HepG2 (cell line): Measurements from ENCODE around the gene SETD3. TPM values are rescaled to one million over a fixed set of nuclear protein-coding genes. Genes with fewer than 3 reads are reported as not detected.

Source experiments
- ATAC-seq: fragments of 200-7000 bp; cut with Tn5 transposase; 3 replicates; pipeline ENCODE4 v1.9.1; 2020; ENCODE audit warnings: mild to moderate bottlenecking, moderate library complexity
- BruUV-seq: library from RNA; stranded (reverse); fragments of 400-500 nt; replicated peaks from 2 replicates; lab custom pipeline; 2021; lab: Mats Ljungman, UMichigan
- CTCF ChIA-PET: fragments of 300-600 bp; formaldehyde crosslinking; extraction: SDS; loops from one replicate; lab custom pipeline; 2021; ENCODE audit warnings: low total read pairs, inconsistent platforms, low intra/inter-chr PET ratio; lab: Yijun Ruan, JAX
- POLR2A ChIA-PET: fragments of 350-600 bp; sonication (Branson Sonifier 250); formaldehyde crosslinking; loops from one replicate; lab custom pipeline; 2020; ENCODE audit warnings: antibody characterized with exemption, inconsistent platforms; lab: Yijun Ruan, JAX
- DNase-seq: peaks from one replicate; pipeline ENCODE4 v3.0.0-alpha.2; 2015; ENCODE audit warnings: low spot score
- FAIRE-seq: peaks from 3 replicates; lab custom pipeline; 2011; peaks lifted over from hg19 to GRCh38; lab: Jason Lieb, UNC
- H2AFZ ChIP-seq: one replicate; pipeline ENCODE4 v1.6.1; 2011; ENCODE audit warnings: low read length, inconsistent platforms
- H3K27ac ChIP-seq: fragments of 300-600 bp; 3 replicates; pipeline ENCODE4 v1.8.0; 2011; ENCODE audit warnings: mixed run types, mild to moderate bottlenecking, mixed read lengths, low read length, inconsistent platforms; ENCODE audit not compliant: insufficient read depth; ENCODE audit errors: extremely low read length
- H3K27me3 ChIP-seq, 2 experiments: fragments of 200-600 bp in 1 of 2; 2 replicates in 1 of 2; 3 replicates in 1 of 2; pipeline versions ENCODE4 v1.6.0 to v1.8.0; 2011; ENCODE audit warnings: low read length in 2 of 2, mild to moderate bottlenecking in 2 of 2, moderate library complexity in 2 of 2, inconsistent platforms in 1 of 2; ENCODE audit not compliant: insufficient read depth in 2 of 2, control insufficient read depth in 1 of 2
- H3K36me3 ChIP-seq, 2 experiments: fragments of 200-600 bp in 1 of 2; replicated peaks in 1 of 2; 2 replicates in 1 of 2; 3 replicates in 1 of 2; pipeline versions ENCODE4 v1.5.1 to v1.8.0; 2011; ENCODE audit warnings: low read length in 2 of 2, inconsistent platforms in 1 of 2; ENCODE audit not compliant: insufficient read depth in 2 of 2, control insufficient read depth in 1 of 2
- H3K4me1 ChIP-seq: 2 replicates; pipeline ENCODE4 v1.5.1; 2012; ENCODE audit warnings: low read length, inconsistent platforms; ENCODE audit not compliant: insufficient read depth
- H3K4me2 ChIP-seq: 2 replicates; pipeline ENCODE4 v1.6.0; 2011; ENCODE audit warnings: low read depth, low read length, inconsistent platforms
- H3K4me3 ChIP-seq, 3 experiments: fragments of 200-600 bp in 1 of 3; sonication (generic), shearing (Covaris generic) in 1 of 3; replicated peaks in 1 of 3; 2 replicates each; pipeline ENCODE4 v1.5.1; 2011 to 2016; ENCODE audit warnings: low read length in 3 of 3, inconsistent platforms in 2 of 3, low read depth in 2 of 3, mild to moderate bottlenecking in 2 of 3, control low read depth in 1 of 3, mixed read lengths in 1 of 3; ENCODE audit not compliant: insufficient read depth in 1 of 3
- H3K79me2 ChIP-seq: one replicate; pipeline ENCODE4 v1.6.1; 2011; ENCODE audit warnings: low read length, inconsistent platforms; ENCODE audit not compliant: insufficient read depth
- H3K9ac ChIP-seq: 2 replicates; pipeline ENCODE4 v1.6.0; 2011; ENCODE audit warnings: mild to moderate bottlenecking, low read depth, low read length, inconsistent platforms; ENCODE audit not compliant: insufficient read depth
- H3K9me3 ChIP-seq: 2 replicates; pipeline ENCODE4 v1.5.1; 2012; ENCODE audit warnings: mild to moderate bottlenecking, low read length
- H4K20me1 ChIP-seq: 2 replicates; pipeline ENCODE4 v1.6.0; 2011; ENCODE audit warnings: inconsistent platforms, mild to moderate bottlenecking, low read length, moderate library complexity; ENCODE audit not compliant: insufficient read depth
- AHR ChIP-seq: IDR thresholded peaks from 2 replicates; pipeline ENCODE4 v1.6.1; 2018; ENCODE audit warnings: missing genetic modification reagents, missing compliant biosample characterization
- FLYWCH1 ChIP-seq: sonication (generic); formaldehyde crosslinking; IDR thresholded peaks from 2 replicates; pipeline ENCODE4 v1.8.1; 2023; ENCODE audit warnings: mild to moderate bottlenecking, missing genetic modification reagents
- GZF1 ChIP-seq: sonication (generic); formaldehyde crosslinking; IDR thresholded peaks from 2 replicates; pipeline ENCODE4 v1.5.1; 2020; ENCODE audit warnings: mild to moderate bottlenecking, missing genetic modification reagents
- SMARCE1 ChIP-seq: fragments of 450-650 bp; IDR thresholded peaks from 2 replicates; pipeline ENCODE4 v1.6.1; 2017; ENCODE audit warnings: borderline replicate concordance
- ZBTB14 ChIP-seq: sonication (generic); formaldehyde crosslinking; IDR thresholded peaks from 2 replicates; pipeline ENCODE4 v1.4.0; 2020; ENCODE audit warnings: missing genetic modification reagents
- ZNF142 ChIP-seq: sonication (generic); formaldehyde crosslinking; IDR thresholded peaks from 2 replicates; pipeline ENCODE4 v1.4.0; 2020; ENCODE audit warnings: missing genetic modification reagents
- ZXDC ChIP-seq: sonication (generic); formaldehyde crosslinking; IDR thresholded peaks from 2 replicates; pipeline ENCODE4 v1.5.0; 2020; ENCODE audit warnings: mild to moderate bottlenecking, missing genetic modification reagents
- WGBS: methylation state at CpG from one replicate; pipeline ENCODE4 v1.1.6; 2017; ENCODE audit warnings: low lambda C conversion rate; 5-methylcytosine and 5-hydroxymethylcytosine counted together
- in situ Hi-C: cut with HindIII; loops from 2 replicates; pipeline ENCODE4 v1.10.0; 2017; ENCODE audit warnings: low pct_unique_long_range_greater_than_20kb; ENCODE audit not compliant: extremely low pct_ligation_motif_present
- intact Hi-C: fragments of 100-400 bp; cut with micrococcal nuclease; formaldehyde crosslinking; loops from one replicate; pipeline ENCODE4 v1.10.0; 2022; ENCODE audit not compliant: unreplicated experiment
- polyA plus RNA-seq, 8 experiments: library from polyadenylated mRNA; depleted of rRNA in 3 of 8; stranded (reverse) in 7 of 8; unstranded in 1 of 8; fragments of >200 nt; fragmentation: Illumina TruSeq in 4 of 8; extraction: Trizol in 4 of 8; gene quantifications; 2 replicates each; pipeline versions ENCODE4 v1.2.1 to v1.2.3, GENCODE V29; 2011 to 2016; ENCODE audit warnings: low read depth in 4 of 8, missing spikeins in 1 of 8, mixed read lengths in 1 of 8; ENCODE audit not compliant: insufficient read depth in 1 of 8
- total RNA-seq, 5 experiments: library from RNA; depleted of rRNA; stranded (reverse); fragments of >200 nt; fragmentation: Illumina TruSeq; extraction: Trizol; gene quantifications; 2 replicates each; pipeline ENCODE4 v1.2.3, GENCODE V29; 2016; ENCODE audit warnings: low read depth in 1 of 5

Gene SETD3
- total and polyA plus RNA-seq, 2 of the 13 experiments (the other 11 are each of a cell fraction or from before 2014, with no cell fraction given), result 30.3 to 67.1 TPM

- TF ChIP-seq SMARCE1 (no peak), GZF1 (CRISPR knock-in tag) (no peak)
These were observed 123.3 kb downstream of the SETD3 start (continued) for GRCh38 chr14:99357151-99357915.

- 0 out of 2 replicates have a peak, but pooled peaks cover 5% of the 10 kb centered on the region for H3K4me1 ChIP-seq
- ATAC-seq (no peak), DNase-seq (no peak), FAIRE-seq (no peak)
- CTCF ChIA-PET, result no interaction called here
- H3K4me2 ChIP-seq, result no peak overlapping the region
- no peaks in the 10 kb centered on the region for H4K20me1 ChIP-seq
- BruUV-seq, result no TSS peak
- WGBS, result 68% methylated on average over 15 of the region's 15 CpGs
- no peak overlapping the region for H3K27ac ChIP-seq
- peaks cover 0 to 15% of the 10 kb centered on the region in 2 experiments; a peak in 3 of 5 replicates for H3K27me3 ChIP-seq
- in situ Hi-C loops (no loop called here), intact Hi-C loops (no loop called here)
- TF ChIP-seq ZXDC (no peak), AHR (no peak), ZBTB14 (CRISPR knock-in tag) (no peak), FLYWCH1 (CRISPR knock-in tag) (no peak), ZNF142 (CRISPR knock-in tag) (no peak)
- no peak overlapping the region for H3K4me3 ChIP-seq
- H3K9ac ChIP-seq, result no peak overlapping the region
- POLR2A ChIA-PET, result no interaction called here
- H3K36me3 ChIP-seq, result no peaks in the 10 kb centered on the region
- no peak overlapping the region for H2AFZ ChIP-seq
- no peaks in the 10 kb centered on the region for H3K79me2 ChIP-seq
- no peaks in the 10 kb centered on the region for H3K9me3 ChIP-seq
These were observed 124.5 kb downstream of the SETD3 start for GRCh38 chr14:99356031-99356608.
